ENCODE results near the gene RTN3.
A peak's percentile ranks its signal among the peaks of the same experiment; 100 is the strongest.

DNA sequence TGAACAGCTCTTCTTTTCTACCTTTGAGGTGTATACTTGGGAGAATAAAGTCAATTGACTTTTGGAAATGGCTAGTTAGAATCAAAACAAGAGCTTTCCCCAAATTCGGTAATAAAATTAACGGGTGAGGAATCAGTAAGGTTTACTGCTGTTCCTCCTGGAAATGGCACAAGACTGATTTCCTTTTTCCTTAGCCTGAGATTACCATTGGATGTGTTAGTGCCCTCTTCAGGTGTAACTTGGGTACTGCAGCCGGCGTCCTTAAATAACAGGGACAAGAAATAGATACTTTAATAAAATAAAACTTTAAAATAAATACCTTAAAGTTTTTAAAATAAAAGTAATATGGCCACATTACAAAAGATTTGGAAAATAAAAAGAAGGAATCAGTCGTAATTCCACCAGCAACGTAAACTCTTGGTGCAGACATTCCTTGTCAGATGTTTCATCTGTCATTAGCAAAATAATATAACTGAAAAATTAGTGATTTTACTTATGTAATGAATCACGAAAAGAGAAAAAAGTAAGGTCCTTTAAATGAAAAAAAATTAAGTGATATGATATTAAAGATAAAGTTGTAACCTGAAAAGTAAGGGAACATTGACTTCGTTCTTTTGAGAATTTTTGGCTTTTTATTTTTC lies 57.5 kb downstream of the RTN3 start:
- TF ChIP-seq, protein P1, sequence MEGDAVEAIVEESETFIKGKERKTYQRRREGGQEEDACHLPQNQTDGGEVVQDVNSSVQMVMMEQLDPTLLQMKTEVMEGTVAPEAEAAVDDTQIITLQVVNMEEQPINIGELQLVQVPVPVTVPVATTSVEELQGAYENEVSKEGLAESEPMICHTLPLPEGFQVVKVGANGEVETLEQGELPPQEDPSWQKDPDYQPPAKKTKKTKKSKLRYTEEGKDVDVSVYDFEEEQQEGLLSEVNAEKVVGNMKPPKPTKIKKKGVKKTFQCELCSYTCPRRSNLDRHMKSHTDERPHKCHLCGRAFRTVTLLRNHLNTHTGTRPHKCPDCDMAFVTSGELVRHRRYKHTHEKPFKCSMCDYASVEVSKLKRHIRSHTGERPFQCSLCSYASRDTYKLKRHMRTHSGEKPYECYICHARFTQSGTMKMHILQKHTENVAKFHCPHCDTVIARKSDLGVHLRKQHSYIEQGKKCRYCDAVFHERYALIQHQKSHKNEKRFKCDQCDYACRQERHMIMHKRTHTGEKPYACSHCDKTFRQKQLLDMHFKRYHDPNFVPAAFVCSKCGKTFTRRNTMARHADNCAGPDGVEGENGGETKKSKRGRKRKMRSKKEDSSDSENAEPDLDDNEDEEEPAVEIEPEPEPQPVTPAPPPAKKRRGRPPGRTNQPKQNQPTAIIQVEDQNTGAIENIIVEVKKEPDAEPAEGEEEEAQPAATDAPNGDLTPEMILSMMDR (IDR thresholded peaks at IDR 0.05) = peak; percentile 96
- no peak for TF ChIP-seq ZFX (IDR thresholded peaks at IDR 0.05; ENCODE audit: borderline replicate concordance)

Data from 22Rv1 (cell line).